Tongue (tissue), 3 donors: ENCODE data around the gene MARVELD2. TPM values are rescaled to one million over a fixed set of nuclear protein-coding genes. Genes with fewer than 3 reads are reported as not detected.

ENCODE experiments used
- DNase-seq: peaks from one replicate; pipeline ENCODE4 v3.0.0-alpha.2; 2015
- small RNA-seq: library from RNA; depleted of rRNA; stranded (forward); fragments of <200 nt; gene quantifications from one replicate; pipeline ENCODE3, GENCODE V24; 2014; ENCODE audit warnings: low replicate concordance
- total RNA-seq: library from RNA; depleted of rRNA; stranded (reverse); fragments of >200 nt; gene quantifications from one replicate; pipeline ENCODE4 v1.2.3, GENCODE V29; 2014

The MARVELD2 gene
- total RNA-seq, 1 donor from 2014 or later = 3.2 TPM

DNA sequence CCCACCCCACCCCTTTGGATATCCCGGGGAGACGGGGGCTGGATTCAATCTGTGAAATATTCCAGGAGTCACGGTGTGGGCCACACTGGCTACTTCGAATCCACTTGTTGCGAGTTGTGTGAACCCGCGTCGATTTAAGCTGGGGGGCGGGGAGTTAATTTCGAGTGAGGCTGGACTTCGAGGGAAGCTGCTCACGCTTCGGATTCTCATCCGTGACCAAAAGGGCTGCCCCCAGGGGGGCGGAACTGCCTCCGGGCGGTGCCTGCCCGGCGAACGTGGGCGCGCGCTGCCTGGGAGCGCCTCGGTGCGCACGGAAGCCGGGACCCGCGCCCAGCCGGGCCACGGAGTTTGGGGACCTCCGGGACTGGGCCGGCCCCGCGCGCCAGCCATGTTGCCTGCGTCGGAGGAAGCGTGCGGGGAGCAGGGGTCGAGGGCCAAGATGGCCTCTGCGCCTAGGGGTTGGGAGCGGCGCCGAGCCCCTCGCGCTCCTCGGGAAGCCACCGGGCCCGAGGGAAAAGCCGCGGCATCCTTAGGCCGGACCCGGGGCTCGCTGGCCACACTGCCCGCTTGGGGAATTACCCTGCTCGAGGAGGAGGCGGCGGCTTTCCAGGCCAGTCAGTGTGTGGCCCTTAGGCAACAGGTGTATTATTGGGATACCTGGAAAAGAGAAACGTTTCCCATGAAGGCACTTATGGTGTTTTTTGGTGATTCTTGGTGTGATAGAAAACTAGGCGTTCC, 78.6 kb downstream of the MARVELD2 start:
- DNase-seq = peak; percentile 16

Small RNAs within 50 kb of the gene (small RNA-seq; reads per million reads assigned to genes)
- not detected for gene RN7SL616P
- gene RPS27P14 = not detected

Other genes with a start within 250 kb of the MARVELD2 start
- 38.9 TPM for gene CCNB1, start 248.0 kb upstream of the MARVELD2 start, total RNA-seq
- 9.3 TPM for gene CENPH, start 225.5 kb upstream of the MARVELD2 start, total RNA-seq
- gene CDK7, start 180.2 kb upstream of the MARVELD2 start, total RNA-seq = 21.6 TPM
- 7.3 TPM for gene CCDC125, start 82.3 kb upstream of the MARVELD2 start, total RNA-seq
- 29.8 TPM for gene AK6, start 45.6 kb upstream of the MARVELD2 start, total RNA-seq
- 21.7 TPM for gene TAF9, start 45.6 kb upstream of the MARVELD2 start, total RNA-seq
- gene RAD17, start 45.3 kb upstream of the MARVELD2 start, total RNA-seq = 40.0 TPM
- 8.0 TPM for gene OCLN, start 77.7 kb downstream of the MARVELD2 start, total RNA-seq
- gene GTF2H2C, start 145.1 kb downstream of the MARVELD2 start, total RNA-seq = 42.3 TPM